Dendritic cell treated with granulocyte-macrophage colony-stimulating factor and Interleukin-4, amounts not matched to agents 40 ng/mL and 50 ng/mL, for 4 days (primary cell): ENCODE results near the gene XRN1.
"Not testable (repeated sequence)": the region's sequence is repeated elsewhere in the genome, so short reads cannot be mapped to it uniquely, and the experiment has no call there.

Experiments used
- H3K27ac Mint-ChIP-seq: one replicate; pipeline ENCODE4 v1.8.0; 2022; ENCODE audit warnings: mild to moderate bottlenecking, mixed read lengths
- H3K27me3 Mint-ChIP-seq: one replicate; pipeline ENCODE4 v1.8.0; 2022; ENCODE audit warnings: mild to moderate bottlenecking, mixed read lengths
- H3K36me3 Mint-ChIP-seq: one replicate; pipeline ENCODE4 v1.8.0; 2022; ENCODE audit warnings: low read depth, mixed read lengths
- H3K4me1 Mint-ChIP-seq: one replicate; pipeline ENCODE4 v1.8.0; 2022; ENCODE audit warnings: low read depth, mixed read lengths
- H3K4me3 Mint-ChIP-seq: one replicate; pipeline ENCODE4 v1.8.0; 2022; ENCODE audit warnings: mild to moderate bottlenecking, moderate library complexity, mixed read lengths
- H3K9me3 Mint-ChIP-seq: one replicate; pipeline ENCODE4 v1.8.0; 2022; ENCODE audit warnings: mixed read lengths
- intact Hi-C: fragments of 100-400 bp; cut with micrococcal nuclease; formaldehyde crosslinking; loops from one replicate; pipeline ENCODE4 v1.15.0; 2022

XRN1 gene

DNA sequence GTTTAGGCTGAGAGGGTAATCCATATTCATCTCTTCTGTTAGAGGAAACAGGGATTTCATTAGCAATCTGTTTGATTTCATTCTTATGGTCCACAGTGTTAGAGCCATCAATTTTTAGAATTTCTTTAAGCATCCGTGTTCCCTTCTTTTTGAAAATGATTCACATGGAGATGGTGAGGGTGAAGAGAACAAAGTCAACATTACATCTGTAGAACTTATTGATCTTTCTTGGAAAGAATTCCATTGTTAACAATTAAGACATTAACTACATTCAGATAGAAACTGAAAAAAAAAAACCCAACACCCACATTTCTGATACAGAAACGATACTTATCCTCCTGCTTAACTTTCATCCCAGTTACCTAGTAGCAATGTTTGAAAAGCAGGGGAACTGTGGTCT, 115.4 kb downstream of the XRN1 start:
- Mint-ChIP-seq H3K9me3 (no peaks in the 10 kb centered on the region), H3K4me1 (no peaks in the 10 kb centered on the region), H3K27me3 (no peaks in the 10 kb centered on the region), H3K4me3 (no peak overlapping the region), H3K36me3 (peaks cover 62% of the 10 kb centered on the region), H3K27ac (no peak overlapping the region)
- intact Hi-C loops = no loop called here

DNA sequence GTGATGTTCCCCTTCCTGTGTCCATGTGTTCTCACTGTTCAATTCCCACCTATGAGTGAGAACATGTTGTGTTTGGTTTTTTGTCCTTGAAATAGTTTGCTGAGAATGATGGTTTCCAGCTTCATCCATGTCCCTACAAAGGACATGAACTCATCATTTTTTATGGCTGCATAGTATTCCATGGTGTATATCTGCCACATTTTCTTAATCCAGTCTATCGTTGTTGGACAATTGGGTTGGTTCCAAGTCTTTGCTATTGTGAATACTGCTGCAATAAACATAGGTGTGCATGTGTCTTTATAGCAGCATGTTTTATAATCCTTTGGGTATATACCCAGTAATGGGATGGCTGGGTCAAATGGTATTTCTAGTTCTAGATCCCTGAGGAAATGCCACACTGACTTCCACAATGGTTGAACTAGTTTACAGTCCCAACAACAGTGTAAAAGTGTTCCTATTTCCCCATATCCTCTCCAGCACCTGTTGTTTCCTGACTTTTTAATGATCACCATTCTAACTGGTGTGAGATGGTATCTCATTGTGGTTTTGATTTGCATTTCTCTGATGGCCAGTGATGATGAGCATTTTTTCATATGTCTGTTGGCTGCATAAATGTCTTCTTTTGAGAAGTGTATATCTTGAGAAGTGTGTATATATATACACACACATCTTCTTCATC, 123.4 kb downstream of the XRN1 start:
- H3K27ac Mint-ChIP-seq, H3K27me3 Mint-ChIP-seq, intact Hi-C loops, H3K4me1 Mint-ChIP-seq, H3K4me3 Mint-ChIP-seq: not testable (repeated sequence)
- Mint-ChIP-seq H3K9me3 (peaks cover 13% of the 10 kb centered on the region), H3K36me3 (peaks cover 62% of the 10 kb centered on the region)

- Mint-ChIP-seq H3K27ac (no peak overlapping the region), H3K4me1 (no peaks in the 10 kb centered on the region), H3K27me3 (no peaks in the 10 kb centered on the region), H3K4me3 (no peak overlapping the region), H3K9me3 (no peaks in the 10 kb centered on the region), H3K36me3 (peaks cover 49% of the 10 kb centered on the region)
- intact Hi-C loops = no loop called here
These were observed 127.9 kb downstream of the XRN1 start for GRCh38 chr3:142319912-142320311.

GRCh38 chr3:142319094-142319493, 128.7 kb downstream of the XRN1 start:
- Mint-ChIP-seq H3K36me3 (peaks cover 43% of the 10 kb centered on the region), H3K4me3 (no peak overlapping the region), H3K27me3 (no peaks in the 10 kb centered on the region), H3K4me1 (no peaks in the 10 kb centered on the region), H3K9me3 (no peaks in the 10 kb centered on the region), H3K27ac (no peak overlapping the region)
- intact Hi-C loops = no loop called here

DNA sequence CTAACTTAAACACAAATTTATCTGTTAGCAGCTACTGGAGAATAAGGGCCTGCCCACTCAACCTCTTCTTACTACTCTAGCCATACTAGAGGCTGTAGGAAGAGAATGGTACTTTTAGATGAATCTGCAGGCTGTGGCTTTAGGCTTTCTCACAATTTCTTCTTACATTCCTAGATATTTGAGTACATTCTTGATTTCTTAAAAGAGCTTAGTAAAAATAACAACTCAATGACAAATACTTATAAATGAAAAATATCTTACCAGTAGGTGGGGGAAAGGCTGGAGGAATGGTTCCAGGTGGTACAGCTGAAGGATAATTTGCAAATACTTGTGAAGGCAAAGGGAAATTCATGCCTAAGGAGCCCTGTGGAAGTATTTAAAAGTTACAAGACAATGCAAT, 129.5 kb downstream of the XRN1 start:
- Mint-ChIP-seq H3K9me3 (no peaks in the 10 kb centered on the region), H3K4me3 (no peak overlapping the region), H3K27me3 (no peaks in the 10 kb centered on the region), H3K4me1 (no peaks in the 10 kb centered on the region), H3K36me3 (peaks cover 47% of the 10 kb centered on the region), H3K27ac (no peak overlapping the region)
- intact Hi-C loops = no loop called here

DNA sequence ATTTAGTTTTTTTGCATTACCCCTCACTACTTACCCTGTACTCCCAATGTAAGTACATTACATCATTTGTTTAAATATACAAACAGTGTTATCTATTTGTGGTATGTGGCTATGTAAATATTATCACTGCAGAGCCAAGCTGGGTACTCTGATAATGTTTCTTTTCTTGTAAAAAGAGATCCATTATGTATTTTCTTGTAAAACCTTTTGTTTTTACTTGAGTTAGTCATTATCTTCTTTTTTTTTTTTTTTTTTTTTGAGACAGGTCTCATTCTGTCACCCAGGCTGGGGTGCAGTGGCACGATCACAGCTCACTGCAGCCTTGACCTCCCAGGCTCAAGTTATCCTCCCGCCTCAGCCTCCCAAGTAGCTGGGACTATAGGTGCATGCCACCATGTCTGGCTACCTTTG, 131.9 kb downstream of the XRN1 start:
- H3K27me3 Mint-ChIP-seq, intact Hi-C loops, H3K4me3 Mint-ChIP-seq, H3K9me3 Mint-ChIP-seq, H3K4me1 Mint-ChIP-seq, H3K27ac Mint-ChIP-seq: not testable (repeated sequence)
- H3K36me3 Mint-ChIP-seq = peaks cover 67% of the 10 kb centered on the region

DNA sequence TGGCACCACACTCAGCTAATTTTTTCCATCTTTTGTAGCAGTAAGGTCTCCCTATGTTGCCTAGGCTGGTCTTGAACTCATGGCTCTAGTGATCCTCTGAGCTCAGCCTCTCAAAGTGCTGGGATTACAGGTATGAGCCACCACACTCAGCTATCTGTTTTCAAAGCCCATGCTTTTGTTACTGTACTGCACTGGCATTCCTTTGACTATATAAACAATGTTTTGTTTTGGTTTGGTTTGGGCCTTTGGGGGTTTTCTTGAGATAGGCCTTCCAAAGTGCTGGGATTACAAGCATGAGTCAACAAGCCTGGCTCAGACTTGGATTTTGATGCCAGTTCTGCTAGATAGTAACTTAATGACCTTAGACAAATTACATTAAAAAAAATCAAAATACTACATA, 132.8 kb downstream of the XRN1 start:
- Mint-ChIP-seq H3K27ac (no peak overlapping the region), H3K36me3 (peaks cover 61% of the 10 kb centered on the region)
- intact Hi-C loops = no loop called here

GRCh38 chr3:142310439-142310838, 137.4 kb downstream of the XRN1 start:
- Mint-ChIP-seq H3K4me1 (no peaks in the 10 kb centered on the region), H3K9me3 (no peaks in the 10 kb centered on the region), H3K36me3 (peaks cover 52% of the 10 kb centered on the region), H3K4me3 (no peak overlapping the region), H3K27ac (no peak overlapping the region), H3K27me3 (no peaks in the 10 kb centered on the region)
- intact Hi-C loops = no loop called here

More for the DNA sequence above, 132.8 kb downstream of the XRN1 start:
- Mint-ChIP-seq H3K4me3 (no peak overlapping the region), H3K9me3 (no peaks in the 10 kb centered on the region), H3K27me3 (no peaks in the 10 kb centered on the region), H3K4me1 (no peaks in the 10 kb centered on the region)

DNA sequence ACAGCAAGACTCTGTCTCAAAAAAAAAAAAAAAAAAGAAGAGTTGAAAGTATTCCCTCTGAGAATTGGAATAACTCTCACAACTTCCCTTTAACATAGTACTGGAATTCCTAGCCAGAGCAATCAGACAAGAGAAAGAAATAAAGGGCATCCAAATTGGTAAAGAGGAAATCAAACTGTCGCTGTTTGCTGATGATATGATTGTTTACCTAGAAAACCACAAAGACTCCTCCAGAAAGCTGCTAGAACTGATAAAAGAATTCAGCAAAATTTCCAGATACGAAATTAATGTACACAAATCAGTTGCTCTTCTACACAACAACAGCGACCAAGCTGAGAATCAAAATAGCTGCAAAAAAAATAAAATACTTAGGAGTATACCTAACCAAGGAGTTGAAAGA, 145.0 kb downstream of the XRN1 start:
- peaks cover 39% of the 10 kb centered on the region for H3K9me3 Mint-ChIP-seq
- H3K4me3 Mint-ChIP-seq, intact Hi-C loops, H3K27ac Mint-ChIP-seq, H3K4me1 Mint-ChIP-seq, H3K27me3 Mint-ChIP-seq: not testable (repeated sequence)
- H3K36me3 Mint-ChIP-seq = peaks cover 54% of the 10 kb centered on the region

DNA sequence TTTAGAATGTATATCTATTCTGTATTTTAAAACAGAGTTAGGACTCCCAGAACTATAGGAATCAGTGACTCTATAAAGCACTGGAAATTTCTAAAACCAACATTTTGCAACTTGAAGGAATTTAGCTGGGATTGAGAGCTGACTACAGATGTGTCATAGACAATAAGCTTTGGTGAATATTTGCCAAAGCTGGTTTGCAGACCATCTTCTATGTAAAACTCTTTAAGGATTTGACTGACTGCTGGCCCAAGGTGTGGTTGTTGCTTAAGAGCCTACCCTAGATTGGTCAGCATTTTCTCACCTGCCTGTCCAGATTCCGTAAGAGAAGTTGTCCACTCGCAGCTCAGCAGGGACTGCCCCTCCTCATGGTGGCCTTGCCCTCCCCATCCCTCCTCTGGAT, 149.2 kb downstream of the XRN1 start:
- no peaks in the 10 kb centered on the region for H3K4me1 Mint-ChIP-seq
- peaks cover 20% of the 10 kb centered on the region for H3K36me3 Mint-ChIP-seq
- intact Hi-C loops = no loop called here
- H3K9me3 Mint-ChIP-seq = peaks cover 22% of the 10 kb centered on the region
- no peak overlapping the region for H3K4me3 Mint-ChIP-seq
- no peak overlapping the region for H3K27ac Mint-ChIP-seq
- H3K27me3 Mint-ChIP-seq = no peaks in the 10 kb centered on the region

GRCh38 chr3:142296507-142296906, 151.3 kb downstream of the XRN1 start:
- Mint-ChIP-seq H3K9me3 (peaks cover 2% of the 10 kb centered on the region), H3K4me1 (no peaks in the 10 kb centered on the region), H3K27me3 (no peaks in the 10 kb centered on the region), H3K27ac (no peak overlapping the region), H3K4me3 (no peak overlapping the region), H3K36me3 (no peaks in the 10 kb centered on the region)
- intact Hi-C loops = no loop called here

DNA sequence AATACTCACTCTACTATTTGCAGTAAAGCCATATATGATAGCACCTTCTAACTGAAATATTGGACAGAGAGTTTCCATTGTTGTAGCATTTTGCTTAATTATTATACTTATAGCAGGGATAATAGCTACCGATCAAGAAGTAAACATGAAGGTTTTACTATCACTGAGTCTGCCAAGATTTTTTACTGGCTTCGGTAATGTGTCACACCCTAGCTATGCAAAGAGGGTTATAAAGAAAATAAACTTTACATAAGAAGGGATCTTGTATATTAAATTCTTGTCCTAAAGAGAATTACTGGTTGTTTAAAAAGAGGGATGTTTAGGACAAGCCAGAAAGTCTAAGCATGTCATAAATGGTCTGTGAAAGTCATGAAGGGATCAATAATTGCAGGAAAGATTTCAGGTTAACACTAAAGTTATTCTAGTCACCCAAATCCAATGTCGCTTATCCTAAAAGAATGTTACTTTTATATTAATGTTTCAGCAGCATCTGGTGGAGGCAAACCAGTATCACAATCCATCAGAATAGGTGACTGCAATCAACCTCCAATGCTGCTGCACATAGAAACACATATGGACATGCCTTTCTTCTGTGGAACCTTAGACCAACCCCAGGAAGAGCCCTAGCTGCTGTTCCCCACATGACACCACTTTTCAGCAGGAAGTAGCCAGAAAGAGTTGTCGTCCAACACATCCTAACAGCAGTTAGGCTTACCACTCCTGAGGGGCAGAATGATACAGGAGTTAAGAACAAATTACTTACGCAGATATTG, 159.8 kb downstream of the XRN1 start:
- H3K9me3 Mint-ChIP-seq = peaks cover 28% of the 10 kb centered on the region
- H3K27ac Mint-ChIP-seq = no peak overlapping the region
- no peaks in the 10 kb centered on the region for H3K4me1 Mint-ChIP-seq
- intact Hi-C loops = no loop called here
- no peak overlapping the region for H3K4me3 Mint-ChIP-seq
- peaks cover 12% of the 10 kb centered on the region for H3K36me3 Mint-ChIP-seq
- no peaks in the 10 kb centered on the region for H3K27me3 Mint-ChIP-seq

DNA sequence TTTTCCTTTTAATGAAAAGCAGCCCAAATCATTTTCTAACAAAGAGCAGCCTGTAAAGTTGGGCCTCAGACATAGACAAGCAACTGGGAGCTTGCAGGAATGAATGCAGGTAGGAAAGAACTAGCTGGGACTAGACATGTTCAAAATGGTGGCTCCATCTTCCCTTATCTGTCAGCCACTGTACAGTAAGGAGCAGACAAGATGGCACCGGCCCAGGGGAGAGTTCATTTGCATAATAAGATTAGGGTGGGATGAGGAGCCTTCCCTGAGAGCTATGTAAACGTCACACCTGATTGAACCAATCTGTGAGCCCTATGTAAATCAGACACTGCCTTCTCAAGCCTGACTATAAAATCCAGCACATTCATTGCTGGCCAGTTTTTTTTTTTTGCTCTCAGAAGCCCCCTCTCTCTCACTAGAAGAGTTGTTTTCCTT, 162.7 kb downstream of the XRN1 start:
- intact Hi-C loops = no loop called here
- H3K27ac Mint-ChIP-seq = no peak overlapping the region
- H3K4me1 Mint-ChIP-seq = peaks cover 7% of the 10 kb centered on the region
- no peak overlapping the region for H3K4me3 Mint-ChIP-seq
- peaks cover 22% of the 10 kb centered on the region for H3K9me3 Mint-ChIP-seq
- peaks cover 4% of the 10 kb centered on the region for H3K36me3 Mint-ChIP-seq
- H3K27me3 Mint-ChIP-seq = no peaks in the 10 kb centered on the region

GRCh38 chr3:142282503-142282902, 165.3 kb downstream of the XRN1 start:
- no peaks in the 10 kb centered on the region for H3K36me3 Mint-ChIP-seq
- no peaks in the 10 kb centered on the region for H3K9me3 Mint-ChIP-seq
- intact Hi-C loops = no loop called here
- H3K4me1 Mint-ChIP-seq = peaks cover 10% of the 10 kb centered on the region
- no peak overlapping the region for H3K27ac Mint-ChIP-seq
- H3K4me3 Mint-ChIP-seq = no peak overlapping the region
- no peaks in the 10 kb centered on the region for H3K27me3 Mint-ChIP-seq
